Upper lobe of left lung (tissue), 6 donors: ENCODE data around the gene MBIP. TPM values are rescaled to one million over a fixed set of nuclear protein-coding genes. Genes with fewer than 3 reads are reported as not detected.

ENCODE experiments used
- ATAC-seq, 2 donors: fragments of 200-7000 bp; cut with Tn5 transposase; one replicate each; pipeline ENCODE4 v1.9.1; 2022; ENCODE audit warnings: mild to moderate bottlenecking in 2 of 2, moderate library complexity in 2 of 2; ENCODE audit not compliant: low FRiP score in 2 of 2
- DNase-seq, 2 donors: peaks; one replicate each; pipeline ENCODE4 v3.0.0-alpha.2; 2019 to 2020
- H3K27ac ChIP-seq, 4 donors: fragments of 200-600 bp; sonication (generic); one replicate each; pipeline ENCODE4 v1.5.1; 2016 to 2019
- H3K27me3 ChIP-seq, 4 donors: fragments of 200-600 bp; sonication (generic); one replicate each; pipeline ENCODE4 v1.5.1; 2017 to 2019
- H3K36me3 ChIP-seq, 4 donors: fragments of 200-600 bp; sonication (generic); one replicate each; pipeline ENCODE4 v1.5.1; 2016 to 2019
- H3K4me1 ChIP-seq, 4 donors: fragments of 200-600 bp; sonication (generic); one replicate each; pipeline ENCODE4 v1.5.1; 2018 to 2019
- H3K4me3 ChIP-seq, 4 donors: fragments of 200-600 bp; sonication (generic); one replicate each; pipeline ENCODE4 v1.5.1; 2017 to 2019; ENCODE audit warnings: mild to moderate bottlenecking in 2 of 4, moderate library complexity in 1 of 4
- H3K9me3 ChIP-seq, 4 donors: fragments of 200-600 bp; sonication (generic); one replicate each; pipeline ENCODE4 v1.5.1; 2018 to 2019
- CTCF ChIP-seq, 6 experiments: fragments of 450-650 bp in 4 of 6; fragments of 200-600 bp in 2 of 6; sonication (generic) in 2 of 6; IDR thresholded peaks; one replicate each; pipeline ENCODE4 v1.5.1; 2016 to 2019; ENCODE audit warnings: antibody characterized with exemption in 6 of 6
- EP300 ChIP-seq, 4 donors: sonication (generic); formaldehyde crosslinking; IDR thresholded peaks; one replicate each; pipeline ENCODE4 v1.5.1; 2017; ENCODE audit warnings: antibody characterized with exemption in 4 of 4, control low read depth in 2 of 4
- POLR2A ChIP-seq, 4 donors: fragments of 450-650 bp; IDR thresholded peaks; one replicate each; pipeline ENCODE4 v1.5.1; 2016 to 2017; ENCODE audit warnings: antibody characterized with exemption in 4 of 4, mild to moderate bottlenecking in 2 of 4
- POLR2AphosphoS5 ChIP-seq, 2 donors: sonication (generic); formaldehyde crosslinking; IDR thresholded peaks; one replicate each; pipeline ENCODE4 v1.5.1; 2017; ENCODE audit warnings: antibody characterized with exemption in 2 of 2
- WGBS, 2 donors: methylation state at CpG; one replicate each; pipeline ENCODE4 v1.1.5; 2017 to 2018; 5-methylcytosine and 5-hydroxymethylcytosine counted together
- total RNA-seq, 6 donors: library from RNA; depleted of rRNA in 4 of 6; stranded (reverse); fragments of >200 nt in 4 of 6; gene quantifications; one replicate each; pipeline versions ENCODE4 v1.1.0 to v1.2.1, GENCODE V29; 2016 to 2021
- donor health status: DM: no; HTN: no; CAD: no; lungs with moderate emphysema.
- donor health status: DM: no; HTN: yes; CAD: no; lungs with severe emphysema.

MBIP gene
- total RNA-seq, 6 donors from 2014 or later: 65.0 to 264 (median 133) TPM

- Histone ChIP-seq H3K4me3 (no peak overlapping the region), H3K27me3 (no peaks in the 10 kb centered on the region), H3K4me1 (no peaks in the 10 kb centered on the region), H3K9me3 (no peaks in the 10 kb centered on the region), H3K27ac (no peak overlapping the region), H3K36me3 (no peaks in the 10 kb centered on the region)
- ATAC-seq (no peak), DNase-seq (no peak)
- 66 to 75% methylated on average over 4 of the region's 4 CpGs for WGBS, 2 donors
- TF ChIP-seq POLR2AphosphoS5 (IDR thresholded peaks at IDR 0.05) (no peak), EP300 (IDR thresholded peaks at IDR 0.05) (no peak), CTCF (IDR thresholded peaks at IDR 0.05) (no peak), POLR2A (IDR thresholded peaks at IDR 0.05) (no peak)
Measured at GRCh38 chr14:36284971-36285595, 35.4 kb downstream of the MBIP start.

- WGBS, 2 donors: 71 to 78% methylated on average over 2 of the region's 2 CpGs
- Histone ChIP-seq H3K27me3 (no peaks in the 10 kb centered on the region), H3K9me3 (no peaks in the 10 kb centered on the region), H3K4me3 (no peak overlapping the region), H3K4me1 (no peaks in the 10 kb centered on the region), H3K27ac (no peak overlapping the region), H3K36me3 (no peaks in the 10 kb centered on the region)
- ATAC-seq (no peak), DNase-seq (no peak)
- TF ChIP-seq EP300 (IDR thresholded peaks at IDR 0.05) (no peak), CTCF (IDR thresholded peaks at IDR 0.05) (no peak), POLR2A (IDR thresholded peaks at IDR 0.05) (no peak), POLR2AphosphoS5 (IDR thresholded peaks at IDR 0.05) (no peak)
Measured at GRCh38 chr14:36281309-36281708, 39.1 kb downstream of the MBIP start.

DNA sequence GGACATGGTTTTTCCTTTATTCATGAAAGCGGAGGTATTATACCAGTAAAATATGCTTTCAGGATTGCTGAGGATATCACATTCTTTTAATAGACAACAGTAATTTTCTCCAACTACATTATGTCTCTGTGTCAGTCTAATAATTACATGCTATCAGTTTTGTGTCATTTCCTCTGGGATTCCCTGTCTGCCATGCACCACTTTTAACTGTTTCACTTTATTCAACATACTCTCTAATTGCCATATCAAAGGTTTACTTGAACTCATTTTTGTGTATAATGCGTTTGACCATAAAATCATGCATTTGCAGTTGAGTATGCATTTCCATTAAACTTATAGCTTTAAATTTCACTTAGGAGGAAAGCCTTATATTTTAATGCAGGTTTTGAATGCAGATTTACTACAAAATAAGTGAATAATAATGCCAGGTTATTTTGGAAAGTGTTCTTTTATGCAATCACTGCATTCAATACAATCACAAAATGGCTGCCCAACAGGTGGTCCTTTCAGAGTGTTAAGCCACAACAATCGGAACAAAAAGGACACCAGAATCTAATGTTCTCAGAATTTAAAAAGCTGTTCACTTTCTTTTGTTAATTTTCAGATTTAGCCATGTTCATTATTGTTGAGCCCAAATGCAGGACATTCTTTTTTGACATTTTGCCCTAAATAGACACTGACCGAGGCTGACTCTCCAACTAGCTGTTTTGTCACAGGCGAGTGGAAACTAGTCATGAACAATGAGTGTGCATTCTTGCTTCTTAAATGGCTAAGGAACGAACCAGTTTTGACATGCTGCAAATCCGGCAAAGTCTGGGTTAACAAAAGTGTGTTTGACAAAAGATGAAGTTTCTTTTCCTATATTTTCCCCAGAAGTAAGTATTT, 40.9 kb downstream of the MBIP start:
- no peaks in the 10 kb centered on the region for H3K4me1 ChIP-seq
- no peak overlapping the region for H3K4me3 ChIP-seq
- ATAC-seq (no peak), DNase-seq (no peak)
- no peaks in the 10 kb centered on the region for H3K27me3 ChIP-seq
- WGBS, 2 donors: 79 to 88% methylated on average over 7 of the region's 7 CpGs
- TF ChIP-seq CTCF (IDR thresholded peaks at IDR 0.05) (no peak), POLR2A (IDR thresholded peaks at IDR 0.05) (no peak), POLR2AphosphoS5 (IDR thresholded peaks at IDR 0.05) (no peak), EP300 (IDR thresholded peaks at IDR 0.05) (no peak)
- no peak overlapping the region for H3K27ac ChIP-seq
- no peaks in the 10 kb centered on the region for H3K36me3 ChIP-seq
- H3K9me3 ChIP-seq: no peaks in the 10 kb centered on the region

DNA sequence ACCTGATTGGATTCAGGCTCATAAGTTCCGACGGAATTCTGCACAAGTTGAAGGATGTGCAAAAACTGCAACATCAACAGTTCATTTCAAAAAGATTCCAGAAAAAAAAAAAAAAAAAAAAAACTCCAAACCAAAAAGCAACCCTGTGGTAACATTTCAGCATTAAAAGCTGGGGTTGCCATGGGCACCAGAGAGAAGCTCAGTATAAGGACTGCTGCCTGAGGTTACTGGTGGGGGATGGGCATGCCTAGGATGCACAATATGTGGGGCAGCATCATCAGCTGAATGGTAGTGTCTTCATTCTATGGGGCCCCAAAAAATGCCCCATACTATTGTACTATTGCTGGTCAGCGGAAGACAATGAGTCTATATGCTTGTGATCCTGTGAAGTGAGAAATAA, 44.7 kb downstream of the MBIP start:
- Histone ChIP-seq H3K27ac (no peak overlapping the region), H3K9me3 (no peaks in the 10 kb centered on the region), H3K4me1 (peaks cover 0 to 7% (median 6%) of the 10 kb centered on the region in 4 donors), H3K36me3 (no peaks in the 10 kb centered on the region), H3K27me3 (no peaks in the 10 kb centered on the region), H3K4me3 (no peak overlapping the region)
- TF ChIP-seq POLR2AphosphoS5 (IDR thresholded peaks at IDR 0.05) (no peak), POLR2A (IDR thresholded peaks at IDR 0.05) (no peak), CTCF (IDR thresholded peaks at IDR 0.05) (no peak), EP300 (IDR thresholded peaks at IDR 0.05) (no peak)
- DNase-seq: no peak
- ATAC-seq: no peak
- WGBS, 2 donors: 95 to 97% methylated on average over 3 of the region's 3 CpGs
